K562 (cell line): ENCODE measurements around the gene NR2E1.

Source experiments
- CREB3 ChIP-seq: fragments of 450-650 bp; conservative IDR thresholded peaks from 2 replicates; pipeline ENCODE4 v1.6.1; 2016; ENCODE audit warnings: missing genetic modification characterization, low read depth, mild to moderate bottlenecking, missing compliant biosample characterization, moderate library complexity
- CTCF ChIP-seq, 3 experiments: IDR thresholded peaks in 2 of 3; conservative IDR thresholded peaks in 1 of 3; 2 replicates each; pipeline ENCODE4 v1.5.1; 2011 to 2012; ENCODE audit warnings: low read length in 3 of 3, mild to moderate bottlenecking in 3 of 3, control low read depth in 2 of 3, improper control_type of control experiment in 1 of 3, inconsistent platforms in 1 of 3, low read depth in 1 of 3, mixed read lengths in 1 of 3, moderate library complexity in 1 of 3; ENCODE audit not compliant: insufficient read depth in 2 of 3
- EZH2 ChIP-seq: IDR thresholded peaks from 2 replicates; pipeline ENCODE4 v1.6.1; 2012; ENCODE audit warnings: low read depth, mild to moderate bottlenecking, inconsistent platforms, low read length, borderline replicate concordance
- HNRNPLL ChIP-seq: fragments of 200-400 bp; formaldehyde crosslinking; IDR thresholded peaks from 2 replicates; pipeline ENCODE4 v1.6.1; 2017; ENCODE audit warnings: low read length, low read depth, mild to moderate bottlenecking; ENCODE audit not compliant: poor library complexity, severe bottlenecking
- HNRNPUL1 ChIP-seq: fragments of 200-400 bp; formaldehyde crosslinking; IDR thresholded peaks from 2 replicates; pipeline ENCODE4 v1.6.1; 2017; ENCODE audit warnings: low read length
- MAZ ChIP-seq, 2 experiments: fragments of 450-650 bp in 1 of 2; sonication (generic) in 1 of 2; formaldehyde crosslinking; IDR thresholded peaks in 1 of 2; conservative IDR thresholded peaks in 1 of 2; 2 replicates each; pipeline versions ENCODE4 v1.4.0 to v1.5.0; 2020; ENCODE audit warnings: mild to moderate bottlenecking in 1 of 2, missing genetic modification reagents in 1 of 2
- RCOR1 ChIP-seq, 2 experiments: IDR thresholded peaks; 2 replicates each; pipeline ENCODE4 v1.6.1; 2012; ENCODE audit warnings: low read depth in 2 of 2, low read length in 2 of 2, borderline replicate concordance in 1 of 2, improper control_type of control experiment in 1 of 2
- SAFB2 ChIP-seq: fragments of 200-400 bp; formaldehyde crosslinking; IDR thresholded peaks from 2 replicates; pipeline ENCODE4 v1.6.1; 2018; ENCODE audit warnings: borderline replicate concordance, low read length, low read depth, moderate library complexity; ENCODE audit not compliant: severe bottlenecking
- ZNF408 ChIP-seq: fragments of 250-450 bp; sonication (Bioruptor Pico); IDR thresholded peaks from 2 replicates; pipeline ENCODE4 v1.4.0; 2020; ENCODE audit warnings: low read depth, mild to moderate bottlenecking, moderate library complexity
- TF ChIP-seq, protein P1 (sequence below): fragments of 250-450 bp; sonication (Bioruptor Pico); IDR thresholded peaks from 2 replicates; pipeline ENCODE4 v1.8.0; 2022; ENCODE audit warnings: inconsistent platforms
- TF ChIP-seq, protein P2 (sequence below): fragments of 450-650 bp; IDR thresholded peaks from 2 replicates; pipeline ENCODE4 v1.6.1; 2016

DNA sequence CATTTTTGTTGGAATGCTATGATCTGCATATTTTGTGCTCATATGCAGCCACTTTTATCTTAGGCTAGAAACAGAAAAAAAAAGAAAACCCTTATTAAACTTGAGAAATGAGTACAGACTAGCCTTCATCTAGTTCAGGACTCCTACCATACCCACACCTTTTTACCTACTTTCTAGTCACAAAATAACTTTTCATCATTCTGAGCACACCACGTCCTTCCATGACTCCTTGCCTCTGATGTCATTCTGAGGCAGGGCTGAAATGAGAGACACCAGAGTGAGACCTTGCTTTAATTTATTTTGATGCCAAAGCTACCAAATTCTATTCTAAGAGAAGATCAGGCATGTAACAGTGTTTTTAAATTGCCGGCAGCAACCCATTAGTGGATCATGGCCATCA is 56.2 kb downstream of the NR2E1 start:
- TF ChIP-seq HNRNPUL1, result no peak
- no peak for TF ChIP-seq EZH2
- TF ChIP-seq CREB3 (tag), result no peak
- TF ChIP-seq CTCF (IDR thresholded peaks at IDR 0.05 in 2 of 3, conservative IDR thresholded peaks at IDR 0.05 in 1 of 3; ENCODE audit: insufficient read depth in 2 of 3, low read depth in 1 of 3, low read length in 3 of 3), result no peak
- no peak for TF ChIP-seq RCOR1 (IDR thresholded peaks at IDR 0.05; ENCODE audit: borderline replicate concordance in 1 of 2, low read depth in 2 of 2, low read length in 2 of 2)
- TF ChIP-seq HNRNPLL, result no peak
- no peak for TF ChIP-seq ZNF408 (CRISPR knock-in tag)
- TF ChIP-seq MAZ (CRISPR knock-in tag; conservative IDR thresholded peaks at IDR 0.05 in 1 of 2, IDR thresholded peaks at IDR 0.05 in 1 of 2), result no peak
- TF ChIP-seq SAFB2, result no peak
- TF ChIP-seq, protein P1, sequence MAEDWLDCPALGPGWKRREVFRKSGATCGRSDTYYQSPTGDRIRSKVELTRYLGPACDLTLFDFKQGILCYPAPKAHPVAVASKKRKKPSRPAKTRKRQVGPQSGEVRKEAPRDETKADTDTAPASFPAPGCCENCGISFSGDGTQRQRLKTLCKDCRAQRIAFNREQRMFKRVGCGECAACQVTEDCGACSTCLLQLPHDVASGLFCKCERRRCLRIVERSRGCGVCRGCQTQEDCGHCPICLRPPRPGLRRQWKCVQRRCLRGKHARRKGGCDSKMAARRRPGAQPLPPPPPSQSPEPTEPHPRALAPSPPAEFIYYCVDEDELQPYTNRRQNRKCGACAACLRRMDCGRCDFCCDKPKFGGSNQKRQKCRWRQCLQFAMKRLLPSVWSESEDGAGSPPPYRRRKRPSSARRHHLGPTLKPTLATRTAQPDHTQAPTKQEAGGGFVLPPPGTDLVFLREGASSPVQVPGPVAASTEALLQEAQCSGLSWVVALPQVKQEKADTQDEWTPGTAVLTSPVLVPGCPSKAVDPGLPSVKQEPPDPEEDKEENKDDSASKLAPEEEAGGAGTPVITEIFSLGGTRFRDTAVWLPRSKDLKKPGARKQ (CRISPR knock-in tag), result no peak
- TF ChIP-seq, protein P2, sequence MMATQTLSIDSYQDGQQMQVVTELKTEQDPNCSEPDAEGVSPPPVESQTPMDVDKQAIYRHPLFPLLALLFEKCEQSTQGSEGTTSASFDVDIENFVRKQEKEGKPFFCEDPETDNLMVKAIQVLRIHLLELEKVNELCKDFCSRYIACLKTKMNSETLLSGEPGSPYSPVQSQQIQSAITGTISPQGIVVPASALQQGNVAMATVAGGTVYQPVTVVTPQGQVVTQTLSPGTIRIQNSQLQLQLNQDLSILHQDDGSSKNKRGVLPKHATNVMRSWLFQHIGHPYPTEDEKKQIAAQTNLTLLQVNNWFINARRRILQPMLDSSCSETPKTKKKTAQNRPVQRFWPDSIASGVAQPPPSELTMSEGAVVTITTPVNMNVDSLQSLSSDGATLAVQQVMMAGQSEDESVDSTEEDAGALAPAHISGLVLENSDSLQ, result no peak
